Measurements from ENCODE around the gene CLEC16A.

DNA sequence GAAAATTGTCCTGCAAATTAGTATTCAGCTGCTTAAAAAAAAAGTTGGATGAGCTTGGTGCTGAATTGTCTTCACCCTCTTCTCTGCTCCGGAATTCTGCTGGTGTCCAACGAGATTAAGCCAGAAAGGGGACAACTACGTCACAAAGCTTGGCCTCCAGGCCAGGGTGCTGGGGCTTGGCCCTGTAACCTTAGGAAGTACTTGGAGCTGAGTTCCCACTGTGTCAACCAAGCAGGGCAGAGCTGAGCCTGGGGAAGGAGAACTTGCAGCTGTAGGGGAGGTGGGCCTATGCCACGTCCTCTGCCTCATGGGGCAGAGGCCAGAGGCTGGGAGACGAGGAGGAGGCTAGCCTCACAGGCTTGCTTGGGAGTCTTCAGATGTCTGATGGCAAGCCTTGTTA lies 71.2 kb downstream of the CLEC16A start:
- no peak for TF ChIP-seq POLR2A (IDR thresholded peaks at IDR 0.05; ENCODE audit: low read length)
- no peak for TF ChIP-seq GATA1 (IDR thresholded peaks at IDR 0.05; ENCODE audit: low read depth, low read length)
